Stimulated activated CD4-positive, alpha-beta T cell treated with anti-CD3 and anti-CD28 coated beads, Interleukin-1b, Interleukin-23, amount 100 ng/mL, for 48 hours (primary cell): ENCODE data around the gene KRTAP5-7.
"Not testable (repeated sequence)": the region's sequence is repeated elsewhere in the genome, so short reads cannot be mapped to it uniquely, and the experiment has no call there.

Experiments
- DNase-seq: peaks from one replicate; pipeline ENCODE4 v3.0.0-alpha.2; 2020

KRTAP5-7 gene

GRCh38 chr11:71496421-71496820 is 30.6 kb upstream of the KRTAP5-7 start:
- no peak for DNase-seq

- no peak for DNase-seq
Observed at GRCh38 chr11:71498091-71498490, 29.0 kb upstream of the KRTAP5-7 start.

- no peak for DNase-seq
Observed at GRCh38 chr11:71499125-71499524, 27.9 kb upstream of the KRTAP5-7 start.

GRCh38 chr11:71499546-71499945 is 27.5 kb upstream of the KRTAP5-7 start:
- DNase-seq, result no peak

- DNase-seq, result no peak
Observed at GRCh38 chr11:71500601-71501021, 26.5 kb upstream of the KRTAP5-7 start.

- DNase-seq, result no peak
Observed at GRCh38 chr11:71501071-71501985, 25.7 kb upstream of the KRTAP5-7 start.

- no peak for DNase-seq
Observed at GRCh38 chr11:71502026-71502425, 25.0 kb upstream of the KRTAP5-7 start.

- no peak for DNase-seq
Observed at GRCh38 chr11:71502871-71503435, 24.1 kb upstream of the KRTAP5-7 start.

- DNase-seq, result no peak
Observed at GRCh38 chr11:71504531-71504930, 22.5 kb upstream of the KRTAP5-7 start.

- DNase-seq, result no peak
Observed at GRCh38 chr11:71505001-71505400, 22.1 kb upstream of the KRTAP5-7 start.

- no peak for DNase-seq
Observed at GRCh38 chr11:71505781-71506180, 21.3 kb upstream of the KRTAP5-7 start.

- DNase-seq, result no peak
Observed at GRCh38 chr11:71507102-71507501, 20.0 kb upstream of the KRTAP5-7 start.

GRCh38 chr11:71518506-71519471 is 8.3 kb upstream of the KRTAP5-7 start:
- DNase-seq, result no peak

GRCh38 chr11:71519546-71519945 is 7.5 kb upstream of the KRTAP5-7 start:
- DNase-seq, result no peak

- DNase-seq, result no peak
Observed at GRCh38 chr11:71525188-71525937, 1.7 kb upstream of the KRTAP5-7 start.

GRCh38 chr11:71525938-71526495 is 1.1 kb upstream of the KRTAP5-7 start:
- DNase-seq, result no peak

GRCh38 chr11:71527576-71528210 is 626 bp downstream of the KRTAP5-7 start:
- DNase-seq, result no peak

GRCh38 chr11:71530602-71531001 is 3.5 kb downstream of the KRTAP5-7 start:
- DNase-seq, result no peak

GRCh38 chr11:71532036-71532610 is 5.1 kb downstream of the KRTAP5-7 start:
- no peak for DNase-seq

- DNase-seq, result not testable (repeated sequence)
Observed at GRCh38 chr11:71534711-71535608, 7.9 kb downstream of the KRTAP5-7 start.
